HEK293 (cell line): ENCODE results near the gene LRP8.

Source experiments
- GLI2 ChIP-seq: fragments of 450-650 bp; formaldehyde crosslinking; IDR thresholded peaks from 2 replicates; pipeline ENCODE4; 2017; ENCODE audit warnings: missing biosample characterization, missing genetic modification characterization, low read depth, borderline replicate concordance
- KLF8 ChIP-seq: fragments of 450-650 bp; formaldehyde crosslinking; IDR thresholded peaks from 2 replicates; pipeline ENCODE4 v1.5.1; 2016; ENCODE audit warnings: missing biosample characterization, missing genetic modification characterization
- PRDM1 ChIP-seq: fragments of 450-650 bp; formaldehyde crosslinking; IDR thresholded peaks from 2 replicates; pipeline ENCODE4; 2016; ENCODE audit warnings: missing biosample characterization, missing genetic modification characterization
- REST ChIP-seq: fragments of 450-650 bp; formaldehyde crosslinking; IDR thresholded peaks from 2 replicates; pipeline ENCODE4 v1.5.1; 2016; ENCODE audit warnings: missing biosample characterization, missing genetic modification characterization
- SALL2 ChIP-seq: fragments of 450-650 bp; formaldehyde crosslinking; IDR thresholded peaks from 2 replicates; pipeline ENCODE4 v1.5.0; 2017; ENCODE audit warnings: missing biosample characterization, mild to moderate bottlenecking, missing genetic modification characterization, borderline replicate concordance
- SCRT2 ChIP-seq: fragments of 450-650 bp; formaldehyde crosslinking; IDR thresholded peaks from 2 replicates; pipeline ENCODE4 v1.5.1; 2016; ENCODE audit warnings: missing biosample characterization, missing genetic modification characterization
- TCF7L2 ChIP-seq: IDR thresholded peaks from 2 replicates; pipeline ENCODE4 v1.6.1; 2011; ENCODE audit warnings: low read depth, mild to moderate bottlenecking, inconsistent platforms, low read length, moderate library complexity, borderline replicate concordance
- TSHZ1 ChIP-seq: fragments of 450-650 bp; formaldehyde crosslinking; IDR thresholded peaks from 2 replicates; pipeline ENCODE4 v1.5.1; 2016; ENCODE audit warnings: missing biosample characterization, missing genetic modification characterization, borderline replicate concordance
- YY1 ChIP-seq: fragments of 450-650 bp; formaldehyde crosslinking; IDR thresholded peaks from 2 replicates; pipeline ENCODE4 v1.5.1; 2018; ENCODE audit warnings: missing biosample characterization, missing genetic modification characterization
- ZFP3 ChIP-seq: fragments of 450-650 bp; formaldehyde crosslinking; IDR thresholded peaks from 2 replicates; pipeline ENCODE4 v1.5.1; 2016; ENCODE audit warnings: low read depth, missing biosample characterization, missing genetic modification characterization
- ZIC2 ChIP-seq: fragments of 450-650 bp; formaldehyde crosslinking; IDR thresholded peaks from 2 replicates; pipeline ENCODE4 v1.5.1; 2016; ENCODE audit warnings: missing biosample characterization, missing genetic modification characterization
- ZNF10 ChIP-seq: fragments of 450-650 bp; formaldehyde crosslinking; IDR thresholded peaks from 2 replicates; pipeline ENCODE4 v1.5.1; 2017; ENCODE audit warnings: missing biosample characterization, missing genetic modification characterization
- ZNF155 ChIP-seq: fragments of 450-650 bp; formaldehyde crosslinking; IDR thresholded peaks from 2 replicates; pipeline ENCODE4 v1.5.1; 2016; ENCODE audit warnings: missing biosample characterization, missing genetic modification characterization
- ZNF214 ChIP-seq: fragments of 450-650 bp; formaldehyde crosslinking; IDR thresholded peaks from 2 replicates; pipeline ENCODE4 v1.5.1; 2017; ENCODE audit warnings: missing biosample characterization, mild to moderate bottlenecking, missing genetic modification characterization, borderline replicate concordance
- ZNF221 ChIP-seq: fragments of 450-650 bp; formaldehyde crosslinking; IDR thresholded peaks from 2 replicates; pipeline ENCODE4 v1.5.1; 2017; ENCODE audit warnings: missing biosample characterization, missing genetic modification characterization, borderline replicate concordance
- ZNF24 ChIP-seq: fragments of 450-650 bp; formaldehyde crosslinking; IDR thresholded peaks from 2 replicates; pipeline ENCODE4 v1.5.1; 2016; ENCODE audit warnings: missing biosample characterization, missing genetic modification characterization
- ZNF324 ChIP-seq: fragments of 450-650 bp; formaldehyde crosslinking; IDR thresholded peaks from 2 replicates; pipeline ENCODE4 v1.5.1; 2016; ENCODE audit warnings: missing biosample characterization, missing genetic modification characterization
- ZNF341 ChIP-seq: fragments of 450-650 bp; formaldehyde crosslinking; IDR thresholded peaks from 2 replicates; pipeline ENCODE4; 2016; ENCODE audit warnings: low read depth, missing biosample characterization, missing genetic modification characterization
- ZNF394 ChIP-seq: fragments of 450-650 bp; formaldehyde crosslinking; IDR thresholded peaks from 2 replicates; pipeline ENCODE4 v1.5.1; 2016; ENCODE audit warnings: missing biosample characterization, missing genetic modification characterization, mild to moderate bottlenecking, moderate library complexity, borderline replicate concordance
- ZNF529 ChIP-seq: fragments of 450-650 bp; formaldehyde crosslinking; IDR thresholded peaks from 2 replicates; pipeline ENCODE4 v1.5.1; 2017; ENCODE audit warnings: missing genetic modification characterization, missing biosample characterization; ENCODE audit not compliant: insufficient replicate concordance
- ZNF544 ChIP-seq: fragments of 450-650 bp; formaldehyde crosslinking; IDR thresholded peaks from 2 replicates; pipeline ENCODE4 v1.5.0; 2017; ENCODE audit warnings: missing biosample characterization, missing genetic modification characterization
- ZNF555 ChIP-seq: fragments of 450-650 bp; formaldehyde crosslinking; conservative IDR thresholded peaks from 2 replicates; pipeline ENCODE4 v1.5.1; 2017; ENCODE audit warnings: missing biosample characterization, mild to moderate bottlenecking, missing genetic modification characterization, inconsistent platforms
- ZNF561 ChIP-seq: fragments of 450-650 bp; IDR thresholded peaks from 2 replicates; pipeline ENCODE4 v1.5.1; 2018; ENCODE audit warnings: missing biosample characterization, missing genetic modification characterization, borderline replicate concordance
- ZNF621 ChIP-seq: fragments of 450-650 bp; formaldehyde crosslinking; IDR thresholded peaks from 2 replicates; pipeline ENCODE4 v1.5.1; 2017; ENCODE audit warnings: missing biosample characterization, missing genetic modification characterization
- ZNF626 ChIP-seq: fragments of 450-650 bp; sonication (Bioruptor Pico); formaldehyde crosslinking; IDR thresholded peaks from 2 replicates; pipeline ENCODE4 v1.5.1; 2018; ENCODE audit warnings: missing biosample characterization, missing genetic modification characterization, inconsistent platforms
- ZNF677 ChIP-seq: fragments of 450-650 bp; IDR thresholded peaks from 2 replicates; pipeline ENCODE4 v1.5.0; 2018; ENCODE audit warnings: missing biosample characterization, mild to moderate bottlenecking, missing genetic modification characterization, moderate library complexity
- ZNF707 ChIP-seq: fragments of 450-650 bp; formaldehyde crosslinking; IDR thresholded peaks from 2 replicates; pipeline ENCODE4 v1.5.1; 2016; ENCODE audit warnings: missing biosample characterization, missing genetic modification characterization
- ZNF76 ChIP-seq: fragments of 450-650 bp; formaldehyde crosslinking; IDR thresholded peaks from 2 replicates; pipeline ENCODE4; 2016; ENCODE audit warnings: low read depth, missing biosample characterization, missing genetic modification characterization, borderline replicate concordance
- TF ChIP-seq, protein P1 (sequence below): IDR thresholded peaks from 2 replicates; pipeline ENCODE4 v1.6.1; 2011; ENCODE audit warnings: mild to moderate bottlenecking, low read depth, low read length, borderline replicate concordance
- TF ChIP-seq, protein P2 (sequence below): fragments of 450-650 bp; formaldehyde crosslinking; IDR thresholded peaks from 2 replicates; pipeline ENCODE4 v1.5.1; 2016; ENCODE audit warnings: missing biosample characterization, missing genetic modification characterization

Gene LRP8

GRCh38 chr1:53196485-53197290, 131.2 kb downstream of the LRP8 start, which contains the start of gene CPT2 (continued):
- no peak for TF ChIP-seq ZNF221 (tag by site-specific recombination)
- TF ChIP-seq TSHZ1 (tag by site-specific recombination) = no peak
- TF ChIP-seq ZNF555 (tag by site-specific recombination) = no peak
- TF ChIP-seq ZNF24 (tag by site-specific recombination) = no peak
- TF ChIP-seq SCRT2 (tag by site-specific recombination) = no peak
- no peak for TF ChIP-seq ZFP3 (tag by site-specific recombination)
- no peak for TF ChIP-seq ZNF341 (tag by site-specific recombination)
- no peak for TF ChIP-seq SALL2 (tag by site-specific recombination)
- TF ChIP-seq ZNF544 (tag by site-specific recombination) = no peak
- TF ChIP-seq ZNF324 (tag by site-specific recombination) = peak; percentile 43; the same call in 1 of the 2 replicates
- TF ChIP-seq TCF7L2 = no peak
- no peak for TF ChIP-seq REST (tag by site-specific recombination)
- TF ChIP-seq ZNF76 (tag by site-specific recombination) = peak; percentile 38; the same call in 1 of the 2 replicates
- TF ChIP-seq ZNF677 (tag by site-specific recombination) = 0 out of 2 replicates have a peak, but pooled peaks have one; percentile 39
- TF ChIP-seq ZNF10 (tag by site-specific recombination) = no peak
- no peak for TF ChIP-seq YY1 (tag by site-specific recombination)
- no peak for TF ChIP-seq ZNF621
- TF ChIP-seq ZNF214 (tag by site-specific recombination) = no peak
- no peak for TF ChIP-seq GLI2 (tag by site-specific recombination)
- TF ChIP-seq ZNF626 (tag by site-specific recombination) = no peak
- TF ChIP-seq ZNF707 (tag by site-specific recombination) = no peak
- no peak for TF ChIP-seq ZNF529 (tag by site-specific recombination)
- peak; percentile 36; the same call in 1 of the 2 replicates for TF ChIP-seq ZNF394 (tag by site-specific recombination)
- TF ChIP-seq, protein P1, sequence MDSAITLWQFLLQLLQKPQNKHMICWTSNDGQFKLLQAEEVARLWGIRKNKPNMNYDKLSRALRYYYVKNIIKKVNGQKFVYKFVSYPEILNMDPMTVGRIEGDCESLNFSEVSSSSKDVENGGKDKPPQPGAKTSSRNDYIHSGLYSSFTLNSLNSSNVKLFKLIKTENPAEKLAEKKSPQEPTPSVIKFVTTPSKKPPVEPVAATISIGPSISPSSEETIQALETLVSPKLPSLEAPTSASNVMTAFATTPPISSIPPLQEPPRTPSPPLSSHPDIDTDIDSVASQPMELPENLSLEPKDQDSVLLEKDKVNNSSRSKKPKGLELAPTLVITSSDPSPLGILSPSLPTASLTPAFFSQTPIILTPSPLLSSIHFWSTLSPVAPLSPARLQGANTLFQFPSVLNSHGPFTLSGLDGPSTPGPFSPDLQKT = peak; percentile 83; the same call in 1 of the 2 replicates
- TF ChIP-seq PRDM1 (tag by site-specific recombination) = no peak
- no peak for TF ChIP-seq ZNF155
- peak; percentile 74 for TF ChIP-seq KLF8
- TF ChIP-seq, protein P2, sequence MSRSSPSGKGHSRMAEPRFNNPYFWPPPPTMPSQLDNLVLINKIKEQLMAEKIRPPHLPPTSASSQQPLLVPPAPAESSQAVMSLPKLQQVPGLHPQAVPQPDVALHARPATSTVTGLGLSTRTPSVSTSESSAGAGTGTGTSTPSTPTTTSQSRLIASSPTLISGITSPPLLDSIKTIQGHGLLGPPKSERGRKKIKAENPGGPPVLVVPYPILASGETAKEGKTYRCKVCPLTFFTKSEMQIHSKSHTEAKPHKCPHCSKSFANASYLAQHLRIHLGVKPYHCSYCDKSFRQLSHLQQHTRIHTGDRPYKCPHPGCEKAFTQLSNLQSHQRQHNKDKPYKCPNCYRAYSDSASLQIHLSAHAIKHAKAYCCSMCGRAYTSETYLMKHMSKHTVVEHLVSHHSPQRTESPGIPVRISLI (tag by site-specific recombination) = no peak; the same call in 1 of the 2 replicates
- peak; percentile 80; the same call in 1 of the 2 replicates for TF ChIP-seq ZNF561 (tag by site-specific recombination)
- 0 out of 2 replicates have a peak, but pooled peaks have one; percentile 15 for TF ChIP-seq ZIC2 (tag by site-specific recombination)
